HG02885 (cell line): Measurements from ENCODE around the gene BCAS1.

Experiments
- ATAC-seq: cut with Tn5 transposase; IDR thresholded peaks from one replicate; pipeline ENCODE4 v1.9.1; 2021; ENCODE audit warnings: mild to moderate bottlenecking; ENCODE audit not compliant: unreplicated experiment, poor library complexity

Gene BCAS1, protein sequence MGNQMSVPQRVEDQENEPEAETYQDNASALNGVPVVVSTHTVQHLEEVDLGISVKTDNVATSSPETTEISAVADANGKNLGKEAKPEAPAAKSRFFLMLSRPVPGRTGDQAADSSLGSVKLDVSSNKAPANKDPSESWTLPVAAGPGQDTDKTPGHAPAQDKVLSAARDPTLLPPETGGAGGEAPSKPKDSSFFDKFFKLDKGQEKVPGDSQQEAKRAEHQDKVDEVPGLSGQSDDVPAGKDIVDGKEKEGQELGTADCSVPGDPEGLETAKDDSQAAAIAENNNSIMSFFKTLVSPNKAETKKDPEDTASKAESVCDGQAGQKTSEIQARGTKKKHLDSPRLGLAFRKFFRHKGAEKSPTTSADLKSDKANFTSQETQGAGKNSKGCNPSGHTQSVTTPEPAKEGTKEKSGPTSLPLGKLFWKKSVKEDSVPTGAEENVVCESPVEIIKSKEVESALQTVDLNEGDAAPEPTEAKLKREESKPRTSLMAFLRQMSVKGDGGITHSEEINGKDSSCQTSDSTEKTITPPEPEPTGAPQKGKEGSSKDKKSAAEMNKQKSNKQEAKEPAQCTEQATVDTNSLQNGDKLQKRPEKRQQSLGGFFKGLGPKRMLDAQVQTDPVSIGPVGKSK

DNA sequence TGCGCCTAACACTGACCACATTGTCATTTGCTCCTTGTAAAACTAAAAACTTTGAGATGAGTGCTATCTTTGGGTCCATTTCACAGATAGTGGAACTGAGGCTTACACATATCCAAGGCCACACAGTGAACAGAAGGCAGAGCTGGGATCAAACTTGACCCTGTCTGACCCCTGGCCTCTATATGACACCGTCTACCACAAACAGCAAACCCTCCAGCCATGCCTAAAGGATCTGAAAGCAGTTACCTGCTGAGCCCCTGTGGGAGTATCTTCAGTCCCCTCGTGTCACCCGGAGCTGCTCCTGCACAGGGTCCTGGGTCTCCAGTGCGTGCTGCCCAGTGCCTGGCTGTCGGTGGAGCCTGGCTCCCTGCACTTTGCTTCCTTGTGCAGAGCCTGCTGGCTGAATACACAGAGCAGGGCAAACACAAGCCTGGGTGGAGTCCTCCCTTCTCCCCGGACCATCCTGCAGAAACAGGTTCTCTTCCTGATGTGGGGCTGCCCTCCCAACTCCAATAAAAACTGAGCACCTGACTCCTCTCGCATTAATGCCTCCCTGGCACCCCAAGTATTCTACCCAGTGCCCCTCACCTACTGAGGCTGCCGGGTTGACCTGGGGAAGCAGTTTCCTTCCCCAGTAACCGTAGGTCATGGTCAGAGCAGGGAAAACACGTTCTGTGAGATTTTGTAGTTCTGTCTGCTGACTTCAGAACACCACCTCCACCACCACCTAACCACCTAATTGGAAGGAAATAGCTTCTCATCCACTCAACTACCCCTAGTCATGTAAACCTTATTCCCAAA lies at the start of gene BCAS1:
Gene BCAS1 (minus strand): TSS at position 408 of the 801 bp plus-strand sequence. CDS start 11,876 bp downstream, outside the sequence.
- ATAC-seq: no peak

DNA sequence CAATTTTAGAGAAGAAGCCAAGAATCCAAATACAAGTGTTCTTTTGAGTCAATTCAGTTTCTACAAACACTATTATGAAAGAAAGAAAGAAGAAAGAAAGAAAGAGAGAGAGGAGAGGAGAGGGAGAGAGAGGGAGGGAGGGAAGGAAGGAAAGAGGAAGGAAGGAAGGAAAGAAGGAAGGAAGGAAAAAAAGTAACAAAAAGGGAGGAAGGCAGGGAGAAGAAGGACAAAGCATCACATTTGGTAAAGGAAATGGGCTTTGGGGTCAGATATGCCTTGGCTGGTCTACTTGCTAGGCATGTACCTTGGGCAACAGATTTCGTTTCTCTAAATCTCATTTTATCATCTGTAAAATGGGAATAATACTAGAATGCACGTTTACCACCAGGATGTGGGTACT lies 49.4 kb upstream of the BCAS1 start:
- no peak for ATAC-seq

GRCh38 chr20:54118220-54119001 lies 48.0 kb upstream of the BCAS1 start:
- ATAC-seq: no peak

GRCh38 chr20:54116550-54117235 lies 46.3 kb upstream of the BCAS1 start:
- ATAC-seq: no peak

DNA sequence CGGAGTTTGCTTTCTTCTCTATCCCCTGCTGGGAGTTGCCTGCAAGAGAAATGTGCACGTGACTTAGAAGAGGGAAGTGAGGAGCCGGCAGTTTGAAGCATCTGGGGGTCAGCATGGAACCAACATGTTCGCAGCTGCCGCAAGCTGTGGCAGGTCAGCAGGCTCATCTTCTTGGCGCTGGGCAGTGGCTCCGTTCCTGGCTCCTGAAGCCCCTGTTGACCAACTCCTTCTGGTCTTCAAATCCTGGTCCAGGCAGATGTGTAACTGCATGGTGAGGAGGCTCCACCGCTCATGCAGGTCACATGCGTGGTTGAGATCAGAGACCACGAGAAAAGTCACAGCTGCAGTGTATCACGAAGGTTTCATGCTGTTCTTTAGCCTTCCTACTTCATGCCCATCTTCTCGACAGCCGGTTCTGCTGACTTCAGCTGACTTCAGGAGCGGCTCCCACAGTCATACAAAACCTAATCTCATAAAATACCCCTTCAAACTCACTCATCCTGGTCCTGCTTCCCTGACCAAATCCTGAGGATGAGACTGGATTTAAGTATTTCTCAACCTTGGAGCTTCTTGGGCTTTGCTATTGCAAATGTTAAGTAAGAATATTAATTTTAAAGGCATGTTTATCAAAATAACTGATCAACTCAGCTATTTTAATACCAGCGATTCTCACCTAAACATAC lies 44.9 kb upstream of the BCAS1 start:
- no peak for ATAC-seq

DNA sequence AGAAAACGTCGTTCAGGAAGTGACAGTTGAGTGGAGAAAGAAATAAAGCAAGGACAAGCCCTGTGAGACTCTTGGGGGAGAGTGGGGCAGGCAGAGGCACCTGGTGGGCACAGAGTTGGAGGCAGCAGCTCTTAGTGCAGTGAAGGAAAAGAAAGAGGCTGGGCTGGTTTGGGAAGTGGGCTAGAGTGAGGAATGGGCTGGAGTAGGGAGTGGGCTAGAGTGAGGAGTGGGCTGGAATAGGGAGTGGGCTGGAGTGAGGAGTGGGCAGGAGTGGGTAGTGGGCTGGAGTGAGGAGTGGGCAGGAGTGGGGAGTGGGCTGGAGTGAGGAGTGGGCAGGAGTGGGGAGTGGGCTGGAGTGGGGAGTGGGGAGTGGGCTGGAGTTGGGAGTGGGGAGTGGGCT lies 43.7 kb upstream of the BCAS1 start:
- no peak for ATAC-seq

DNA sequence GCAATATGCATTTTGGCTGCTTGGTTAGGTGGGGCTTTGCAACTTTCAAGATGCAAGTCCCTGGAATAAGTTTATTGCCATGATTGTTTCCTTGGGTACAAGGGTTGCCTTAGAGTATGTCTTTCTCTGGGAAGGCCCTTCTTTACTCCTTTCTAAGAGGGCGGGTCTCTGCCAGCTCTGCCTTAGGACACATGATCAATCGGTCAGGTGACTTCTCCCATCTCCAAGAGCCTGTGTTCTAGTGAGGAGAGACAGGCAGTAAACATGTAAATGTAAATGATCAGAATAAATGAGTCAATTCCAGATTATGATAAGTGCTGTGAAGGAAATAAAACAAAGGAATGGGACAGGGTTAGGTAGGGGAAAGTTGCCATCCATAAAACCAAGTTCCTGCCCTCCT lies 43.2 kb upstream of the BCAS1 start:
- no peak for ATAC-seq

DNA sequence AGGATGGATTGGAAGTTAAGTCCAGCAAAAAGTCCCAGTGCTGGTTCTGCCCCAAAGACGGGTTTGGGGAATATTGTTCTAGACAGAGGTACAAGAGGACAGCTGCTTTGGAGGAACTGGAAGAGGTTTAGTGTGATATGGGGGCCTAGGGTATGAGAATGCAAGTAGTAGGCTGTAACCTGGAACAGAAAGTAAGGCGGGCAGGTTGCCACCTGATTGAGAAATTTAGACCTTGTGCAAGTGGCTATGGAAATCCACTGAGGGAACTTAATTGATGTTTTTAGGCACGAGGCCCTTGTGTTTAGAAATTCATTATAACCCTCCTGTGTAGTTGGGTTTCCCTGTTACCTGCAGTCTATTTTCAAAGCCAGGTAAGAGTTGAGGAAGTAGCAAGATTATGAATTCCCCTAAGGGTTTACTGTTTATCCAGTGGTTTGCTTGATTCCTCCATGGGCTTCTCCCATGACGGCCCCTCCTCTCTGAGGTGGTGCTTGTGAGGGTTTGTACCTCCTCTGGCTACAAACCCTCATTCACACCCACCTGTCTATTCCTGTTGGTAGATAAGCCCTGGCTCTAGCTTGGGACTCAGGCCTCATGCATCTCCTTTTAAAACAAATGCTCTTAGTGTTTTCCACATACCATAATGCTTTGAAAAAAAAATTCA lies 42.0 kb upstream of the BCAS1 start:
- ATAC-seq: no peak

DNA sequence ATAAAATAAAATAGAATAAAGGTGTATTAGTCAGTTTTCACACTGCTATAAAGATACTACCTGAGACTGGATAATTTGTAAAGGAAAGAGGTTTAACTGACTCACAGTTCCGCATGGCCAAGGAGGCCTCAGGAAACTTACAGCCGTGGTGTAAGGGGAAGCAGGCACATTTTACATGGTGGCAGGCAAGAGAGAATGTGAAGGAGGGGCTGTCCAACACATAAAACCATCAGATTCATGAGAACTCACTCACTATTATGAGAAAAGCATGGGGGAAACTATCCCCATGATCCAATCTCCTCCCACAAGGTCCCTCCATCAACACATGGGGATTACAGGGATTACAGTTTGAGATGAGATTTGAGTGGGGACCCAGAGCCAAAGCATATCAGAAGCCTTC lies 41.1 kb upstream of the BCAS1 start:
- ATAC-seq: no peak

DNA sequence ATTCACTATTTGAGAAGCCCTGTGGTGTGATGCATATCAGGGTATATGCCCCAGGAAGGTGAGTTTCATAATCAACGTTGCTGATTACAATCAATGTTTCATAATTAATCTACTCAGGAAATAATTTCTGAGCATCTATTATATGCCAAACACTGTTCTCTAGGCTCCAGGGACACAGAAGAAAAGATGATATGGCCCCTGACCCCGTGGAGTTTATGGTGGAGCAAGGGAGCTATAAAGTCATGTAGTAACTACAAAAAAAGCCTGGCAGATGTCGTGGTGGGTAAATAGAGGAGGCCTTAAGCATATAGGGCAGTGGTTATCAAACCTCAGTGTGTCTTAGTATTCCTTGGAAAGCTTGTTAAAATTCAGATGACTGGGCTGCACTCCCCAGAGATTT lies 40.1 kb upstream of the BCAS1 start:
- no peak for ATAC-seq

DNA sequence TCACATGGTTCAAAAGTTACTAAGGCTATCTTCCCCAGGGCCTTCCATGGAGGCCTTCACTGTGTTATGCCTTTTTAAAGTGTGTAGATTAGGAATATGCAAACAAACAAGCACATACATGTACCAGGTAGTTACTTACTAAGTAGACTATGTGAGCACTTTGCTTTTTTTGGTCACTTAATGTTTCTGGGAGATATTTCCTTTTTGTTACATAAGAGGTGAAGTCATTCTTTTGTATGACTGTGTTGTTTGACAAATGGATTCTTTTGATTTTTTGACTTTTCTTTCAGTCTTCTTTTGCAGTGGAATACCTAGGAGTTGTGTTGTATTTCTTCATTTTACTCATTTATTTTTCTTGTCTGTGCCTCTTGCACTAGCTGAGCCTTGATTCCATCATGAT lies 39.6 kb upstream of the BCAS1 start:
- no peak for ATAC-seq

GRCh38 chr20:54108817-54109216 lies 38.4 kb upstream of the BCAS1 start:
- no peak for ATAC-seq

DNA sequence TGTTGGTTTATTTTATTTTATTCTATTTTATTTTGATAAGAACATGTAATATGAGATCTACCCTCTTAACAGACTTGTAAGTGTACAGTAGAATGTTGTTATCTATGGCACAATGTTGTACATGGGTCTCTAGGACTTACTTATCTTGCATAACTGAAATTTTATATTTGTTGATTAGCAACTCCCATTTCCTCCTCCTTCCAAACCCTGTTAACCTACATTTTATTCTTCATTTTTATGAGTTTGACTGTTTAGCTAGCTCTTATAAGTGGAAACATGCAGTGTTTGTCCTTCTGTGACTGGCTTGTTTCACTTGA lies 37.9 kb upstream of the BCAS1 start:
- no peak for ATAC-seq

GRCh38 chr20:54107600-54108325 lies 37.4 kb upstream of the BCAS1 start:
- no peak for ATAC-seq

DNA sequence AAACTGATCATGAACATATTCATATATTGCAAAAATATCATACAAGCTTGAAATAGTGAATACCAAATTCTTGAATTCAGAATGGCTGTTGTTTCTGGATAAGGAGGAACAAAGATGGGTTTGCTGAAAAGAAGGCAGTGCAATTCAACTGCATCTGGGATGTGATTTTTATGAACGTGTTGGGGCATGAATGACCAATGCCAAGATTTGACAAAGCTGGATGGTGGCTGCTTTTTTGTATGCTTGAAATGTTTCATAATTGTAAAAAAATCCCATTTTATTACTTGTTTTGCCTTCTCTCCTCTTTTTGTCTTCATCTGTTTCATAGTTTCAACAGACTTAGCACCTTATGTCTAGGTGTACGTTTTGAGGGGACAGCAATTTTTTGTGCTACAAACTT lies 36.8 kb upstream of the BCAS1 start:
- no peak for ATAC-seq

- no peak for ATAC-seq
Observed at GRCh38 chr20:54106162-54106561, 35.8 kb upstream of the BCAS1 start.

DNA sequence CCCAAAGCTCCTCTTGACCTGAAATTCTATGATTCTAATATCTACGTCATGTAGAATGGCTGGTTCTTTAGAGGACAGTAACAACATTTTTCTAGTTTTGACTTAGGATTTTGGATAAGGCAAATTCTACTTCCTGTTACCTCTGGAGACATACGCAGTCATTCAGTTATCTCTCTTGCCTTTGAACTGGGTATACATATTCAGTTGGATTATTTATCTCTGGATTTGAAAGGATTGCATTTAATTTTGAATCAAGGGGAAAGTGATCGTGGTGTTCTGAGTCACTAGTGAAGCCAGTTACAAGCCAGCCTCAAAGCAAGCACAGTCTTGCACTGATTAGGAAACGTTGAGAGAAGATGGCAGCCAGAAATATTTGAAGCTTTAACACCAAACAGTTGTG lies 35.3 kb upstream of the BCAS1 start:
- no peak for ATAC-seq

GRCh38 chr20:54104781-54105180 lies 34.4 kb upstream of the BCAS1 start:
- ATAC-seq: no peak
